Left lobe of liver (tissue), 1 donor: ENCODE results near the gene DDA1. TPM values are rescaled to one million over a fixed set of nuclear protein-coding genes. Genes with fewer than 3 reads are reported as not detected.

Experiments used
- total RNA-seq: library from RNA; stranded (reverse); gene quantifications from one replicate; pipeline ENCODE4 v1.2.1, GENCODE V29; 2021
- donor health status: DM: no; HTN: yes; CAD: no.

The DDA1 gene
- total RNA-seq, 1 donor from 2014 or later = 10.9 TPM

Other genes with a start within 250 kb of the DDA1 start
- gene HAUS8, start 234.1 kb upstream of the DDA1 start, total RNA-seq = 5.1 TPM
- 28.9 TPM for gene MYO9B, start 233.8 kb upstream of the DDA1 start, total RNA-seq
- gene USE1, start 94.2 kb upstream of the DDA1 start, total RNA-seq = 19.9 TPM
- 63.0 TPM for gene OCEL1, start 83.3 kb upstream of the DDA1 start, total RNA-seq
- gene NR2F6, start 63.6 kb upstream of the DDA1 start, total RNA-seq = 126 TPM
- 1.6 TPM for gene USHBP1, start 44.8 kb upstream of the DDA1 start, total RNA-seq
- 41.0 TPM for gene BABAM1, start 42.1 kb upstream of the DDA1 start, total RNA-seq
- 0.48 TPM for gene ANKLE1, start 27.7 kb upstream of the DDA1 start, total RNA-seq
- gene ABHD8, start 6.1 kb upstream of the DDA1 start, total RNA-seq = 18.4 TPM
- 148 TPM for gene MRPL34, start 3.7 kb upstream of the DDA1 start, total RNA-seq
- 9.6 TPM for gene ANO8, start 25.3 kb downstream of the DDA1 start, total RNA-seq
- gene GTPBP3, start 28.0 kb downstream of the DDA1 start, total RNA-seq = 14.3 TPM
- 4.6 TPM for gene PLVAP, start 67.8 kb downstream of the DDA1 start, total RNA-seq
- gene CCDC194, start 84.6 kb downstream of the DDA1 start, total RNA-seq = 0.50 TPM
- 103 TPM for gene BST2, start 96.1 kb downstream of the DDA1 start, total RNA-seq
- gene MVB12A, start 110.5 kb downstream of the DDA1 start, total RNA-seq = 22.6 TPM
- 0.15 TPM for gene TMEM221, start 139.1 kb downstream of the DDA1 start, total RNA-seq
- gene NXNL1, start 151.4 kb downstream of the DDA1 start, total RNA-seq = not detected
- 7.0 TPM for gene SLC27A1, start 161.0 kb downstream of the DDA1 start, total RNA-seq
- 38.9 TPM for gene PGLS, start 202.1 kb downstream of the DDA1 start, total RNA-seq
- gene COLGALT1, start 246.1 kb downstream of the DDA1 start, total RNA-seq = 31.5 TPM